Muscle layer of colon (tissue), 2 donors: Measurements from ENCODE around the gene MAK.

Experiments
- H3K27ac ChIP-seq: one replicate; pipeline ENCODE4 v1.7.0; 2013; ENCODE audit warnings: low read depth, mild to moderate bottlenecking, low read length, moderate library complexity
- H3K27me3 ChIP-seq, 2 donors: one replicate each; pipeline ENCODE4 v1.7.0; 2013; ENCODE audit warnings: low read length in 2 of 2, mild to moderate bottlenecking in 2 of 2; ENCODE audit not compliant: insufficient read depth in 2 of 2, control insufficient read depth in 1 of 2
- H3K36me3 ChIP-seq: one replicate; pipeline ENCODE4 v1.7.0; 2013; ENCODE audit warnings: mild to moderate bottlenecking, low read length; ENCODE audit not compliant: insufficient read depth
- H3K4me1 ChIP-seq: one replicate; pipeline ENCODE4 v1.7.0; 2013; ENCODE audit warnings: mild to moderate bottlenecking, low read length; ENCODE audit not compliant: insufficient read depth
- H3K4me3 ChIP-seq, 2 donors: one replicate each; pipeline ENCODE4 v1.7.0; 2013; ENCODE audit warnings: low read length in 2 of 2, low read depth in 1 of 2, mild to moderate bottlenecking in 1 of 2, moderate library complexity in 1 of 2
- H3K9ac ChIP-seq: one replicate; pipeline ENCODE4 v1.7.0; 2013; ENCODE audit warnings: low read length
- H3K9me3 ChIP-seq: one replicate; pipeline ENCODE4 v1.7.0; 2013; ENCODE audit warnings: mild to moderate bottlenecking, low read length
- donor health status: abdominal sarcoma.
- donor health status: Adenocarcinoma of cecum.

The MAK gene

GRCh38 chr6:10852361-10852960 lies 14.1 kb upstream of the MAK start:
- Histone ChIP-seq H3K36me3 (no peaks in the 10 kb centered on the region), H3K27ac (no peak overlapping the region), H3K27me3 (no peaks in the 10 kb centered on the region), H3K9ac (no peak overlapping the region), H3K4me3 (no peak overlapping the region), H3K9me3 (no peaks in the 10 kb centered on the region), H3K4me1 (no peaks in the 10 kb centered on the region)

- Histone ChIP-seq H3K9me3 (no peaks in the 10 kb centered on the region), H3K36me3 (no peaks in the 10 kb centered on the region), H3K27ac (no peak overlapping the region), H3K27me3 (no peaks in the 10 kb centered on the region), H3K4me1 (no peaks in the 10 kb centered on the region), H3K4me3 (no peak overlapping the region), H3K9ac (no peak overlapping the region)
Observed at GRCh38 chr6:10850728-10851127, 12.4 kb upstream of the MAK start.

- Histone ChIP-seq H3K36me3 (no peaks in the 10 kb centered on the region), H3K27me3 (no peaks in the 10 kb centered on the region), H3K9ac (no peak overlapping the region), H3K4me3 (no peak overlapping the region), H3K27ac (no peak overlapping the region), H3K9me3 (no peaks in the 10 kb centered on the region), H3K4me1 (no peaks in the 10 kb centered on the region)
Observed at GRCh38 chr6:10849901-10850300, 11.6 kb upstream of the MAK start.

GRCh38 chr6:10847684-10848083 lies 9.3 kb upstream of the MAK start:
- Histone ChIP-seq H3K4me1 (no peaks in the 10 kb centered on the region), H3K27me3 (no peaks in the 10 kb centered on the region), H3K36me3 (no peaks in the 10 kb centered on the region), H3K27ac (no peak overlapping the region), H3K9me3 (peaks cover 5% of the 10 kb centered on the region), H3K9ac (no peak overlapping the region), H3K4me3 (no peak overlapping the region)

- H3K9ac ChIP-seq = no peak overlapping the region
- no peaks in the 10 kb centered on the region for H3K27me3 ChIP-seq
- H3K27ac ChIP-seq = no peak overlapping the region
- no peak overlapping the region for H3K4me3 ChIP-seq
- H3K4me1 ChIP-seq = no peaks in the 10 kb centered on the region
- no peaks in the 10 kb centered on the region for H3K36me3 ChIP-seq
- H3K9me3 ChIP-seq = peaks cover 5% of the 10 kb centered on the region
Observed at GRCh38 chr6:10843554-10843953, 5.2 kb upstream of the MAK start.

GRCh38 chr6:10838794-10839333 lies 525 bp upstream of the MAK start:
- Histone ChIP-seq H3K27ac (no peak overlapping the region), H3K9me3 (peaks cover 5% of the 10 kb centered on the region), H3K36me3 (no peaks in the 10 kb centered on the region), H3K9ac (no peak overlapping the region), H3K4me3 (peak overlapping the region in 1 of 2 donors; percentile 72), H3K4me1 (peaks cover 17% of the 10 kb centered on the region), H3K27me3 (peaks cover 26 to 40% of the 10 kb centered on the region in 2 donors)

- peaks cover 17% of the 10 kb centered on the region for H3K4me1 ChIP-seq
- H3K9me3 ChIP-seq = no peaks in the 10 kb centered on the region
- no peak overlapping the region for H3K9ac ChIP-seq
- H3K27me3 ChIP-seq = peaks cover 26 to 40% of the 10 kb centered on the region in 2 donors
- no peak overlapping the region for H3K27ac ChIP-seq
- H3K4me3 ChIP-seq = peak overlapping the region; percentile 59 to 72
- H3K36me3 ChIP-seq = no peaks in the 10 kb centered on the region
Observed at GRCh38 chr6:10837622-10837994, 731 bp downstream of the MAK start.

GRCh38 chr6:10837009-10837621 lies 1.2 kb downstream of the MAK start:
- Histone ChIP-seq H3K27me3 (peaks cover 26 to 40% of the 10 kb centered on the region in 2 donors), H3K9me3 (no peaks in the 10 kb centered on the region), H3K4me1 (peaks cover 17% of the 10 kb centered on the region), H3K36me3 (no peaks in the 10 kb centered on the region), H3K4me3 (peak overlapping the region; percentile 59 to 72), H3K27ac (no peak overlapping the region), H3K9ac (no peak overlapping the region)

- H3K27ac ChIP-seq = no peak overlapping the region
- peaks cover 17% of the 10 kb centered on the region for H3K4me1 ChIP-seq
- H3K9ac ChIP-seq = no peak overlapping the region
- H3K4me3 ChIP-seq = no peak overlapping the region
- H3K9me3 ChIP-seq = no peaks in the 10 kb centered on the region
- H3K27me3 ChIP-seq = peaks cover 26 to 40% of the 10 kb centered on the region in 2 donors
- H3K36me3 ChIP-seq = no peaks in the 10 kb centered on the region
Observed at GRCh38 chr6:10834823-10835222, 3.5 kb downstream of the MAK start.

GRCh38 chr6:10831609-10832008 lies 6.7 kb downstream of the MAK start:
- H3K27me3 ChIP-seq = peaks cover 15 to 21% of the 10 kb centered on the region in 2 donors
- no peak overlapping the region for H3K9ac ChIP-seq
- no peaks in the 10 kb centered on the region for H3K9me3 ChIP-seq
- no peaks in the 10 kb centered on the region for H3K4me1 ChIP-seq
- H3K4me3 ChIP-seq = no peak overlapping the region
- no peak overlapping the region for H3K27ac ChIP-seq
- H3K36me3 ChIP-seq = no peaks in the 10 kb centered on the region

- Histone ChIP-seq H3K27me3 (no peaks in the 10 kb centered on the region), H3K9me3 (no peaks in the 10 kb centered on the region), H3K36me3 (no peaks in the 10 kb centered on the region), H3K4me3 (no peak overlapping the region), H3K4me1 (no peaks in the 10 kb centered on the region), H3K9ac (no peak overlapping the region), H3K27ac (no peak overlapping the region)
Observed at GRCh38 chr6:10824819-10825218, 13.5 kb downstream of the MAK start.

GRCh38 chr6:10824297-10824696 lies 14.0 kb downstream of the MAK start:
- Histone ChIP-seq H3K4me3 (no peak overlapping the region), H3K9me3 (no peaks in the 10 kb centered on the region), H3K9ac (no peak overlapping the region), H3K36me3 (no peaks in the 10 kb centered on the region), H3K4me1 (no peaks in the 10 kb centered on the region), H3K27ac (no peak overlapping the region), H3K27me3 (no peaks in the 10 kb centered on the region)
